LNCaP clone FGC (cell line): ENCODE measurements around the gene VWC2L.

Experiments used
- DNase-seq: peaks from one replicate; pipeline ENCODE4 v3.0.0-alpha.2; 2011; ENCODE audit warnings: low read depth
- H3K4me3 ChIP-seq: 2 replicates; pipeline ENCODE4 v1.5.1; 2011; ENCODE audit warnings: mild to moderate bottlenecking, low read depth, low read length, control low read depth
- CTCF ChIP-seq: IDR thresholded peaks from 2 replicates; pipeline ENCODE4 v1.5.1; 2012; ENCODE audit warnings: mild to moderate bottlenecking; ENCODE audit not compliant: control insufficient read depth, insufficient read depth; ENCODE audit errors: extremely low read depth

The VWC2L gene

GRCh38 chr2:214624166-214624760 is 213.4 kb downstream of the VWC2L start:
- H3K4me3 ChIP-seq = no peak overlapping the region
- TF ChIP-seq CTCF = no peak
- no peak for DNase-seq

DNA sequence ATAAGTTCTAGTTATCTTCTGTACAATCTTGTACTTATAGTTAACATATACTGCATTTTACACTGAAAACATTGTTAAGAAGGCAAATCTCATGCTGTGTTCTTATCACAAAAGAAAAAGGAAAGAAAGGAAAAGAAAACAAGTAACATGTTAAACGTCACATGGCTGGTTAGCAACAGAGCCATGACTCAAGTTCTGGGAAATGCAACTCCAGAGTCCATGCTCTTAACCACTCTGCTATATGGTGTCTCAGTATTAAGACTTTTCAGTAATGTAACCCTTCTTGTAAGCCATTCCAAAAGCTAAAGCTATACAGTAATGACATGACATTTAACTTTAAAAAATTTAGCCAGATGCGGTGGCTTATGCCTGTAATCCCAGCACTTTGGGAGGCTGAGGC is 217.2 kb downstream of the VWC2L start:
- no peak for TF ChIP-seq CTCF
- no peak for DNase-seq

More for the DNA sequence above, 217.2 kb downstream of the VWC2L start:
- no peak overlapping the region for H3K4me3 ChIP-seq
